ENCODE measurements around the gene DIP2C.
"Not testable (repeated sequence)": the region's sequence is repeated elsewhere in the genome, so short reads cannot be mapped to it uniquely, and the experiment has no call there.

The DIP2C gene

DNA sequence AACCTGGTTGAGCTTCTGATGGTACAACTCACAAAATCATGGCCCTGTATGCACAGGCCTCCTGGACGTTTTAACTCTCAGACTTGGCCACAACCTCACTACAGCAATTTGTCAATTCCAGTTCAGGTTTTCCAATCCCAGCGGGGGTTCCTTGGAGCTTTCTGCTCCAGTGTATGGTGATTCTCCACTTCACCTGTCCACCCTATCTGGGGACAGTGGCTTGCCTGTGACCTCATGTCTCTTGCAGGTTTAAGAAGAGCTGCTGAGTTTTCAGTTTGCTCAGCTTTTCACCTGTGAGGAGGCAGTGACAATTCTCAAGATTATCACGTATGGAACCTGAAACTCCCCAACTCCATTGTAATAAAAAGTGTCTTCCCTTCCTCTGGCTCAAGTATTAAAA, 254.1 kb downstream of the DIP2C start:
- no peak for DNase-seq

DNA sequence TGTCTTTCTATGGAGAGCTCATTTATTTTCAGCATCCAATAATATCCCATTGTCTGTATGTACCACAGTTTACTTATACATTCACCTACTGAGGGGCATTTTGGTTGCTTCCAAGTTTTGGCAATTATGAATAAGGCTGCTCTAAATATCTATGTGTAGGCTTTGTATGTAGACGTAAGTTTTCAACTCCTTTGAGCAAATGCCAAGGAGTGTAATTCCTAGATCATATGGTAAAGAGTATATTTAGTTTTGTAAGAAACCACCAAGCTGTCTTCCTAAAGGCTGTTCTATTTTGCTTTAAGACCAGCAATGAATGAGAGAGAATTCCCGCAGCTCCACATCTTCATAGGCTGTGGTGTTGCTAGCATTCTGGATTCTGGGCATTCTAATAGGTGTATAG, 259.8 kb downstream of the DIP2C start:
- DNase-seq, result no peak

DNA sequence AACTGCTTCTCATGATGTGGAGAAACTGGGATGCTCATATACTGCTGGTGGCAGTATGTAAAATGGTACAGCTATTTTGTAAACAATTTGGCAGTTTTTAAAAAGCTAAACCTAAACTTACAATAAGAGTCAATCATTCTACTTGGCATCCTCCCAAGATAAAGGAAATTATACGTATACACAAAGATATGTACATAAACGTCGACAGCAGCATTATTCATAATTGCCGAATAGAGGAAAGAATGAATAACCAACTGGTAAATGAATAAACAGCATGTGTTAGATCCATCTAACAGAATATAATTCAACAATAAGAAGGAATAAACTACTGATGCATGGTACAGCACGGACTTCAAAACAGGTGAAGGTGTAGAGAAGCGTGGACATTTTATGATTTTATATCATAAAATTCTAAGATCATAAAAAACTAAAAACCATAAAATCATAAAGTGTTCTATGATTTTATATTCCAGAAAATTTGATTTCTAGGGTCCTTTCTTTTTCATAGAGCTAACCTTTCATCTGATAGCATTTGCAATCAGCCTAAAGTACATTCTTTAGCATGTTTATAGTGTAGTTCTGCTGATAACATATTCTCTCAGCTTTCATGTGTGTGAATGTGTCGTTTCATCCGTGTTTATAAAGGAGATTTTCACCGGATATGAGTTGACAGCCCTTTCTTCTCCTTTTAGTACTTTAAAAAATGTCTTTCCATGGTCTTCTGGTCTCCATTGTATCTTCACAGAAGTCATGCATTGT, 261.5 kb downstream of the DIP2C start:
- DNase-seq, result no peak

DNA sequence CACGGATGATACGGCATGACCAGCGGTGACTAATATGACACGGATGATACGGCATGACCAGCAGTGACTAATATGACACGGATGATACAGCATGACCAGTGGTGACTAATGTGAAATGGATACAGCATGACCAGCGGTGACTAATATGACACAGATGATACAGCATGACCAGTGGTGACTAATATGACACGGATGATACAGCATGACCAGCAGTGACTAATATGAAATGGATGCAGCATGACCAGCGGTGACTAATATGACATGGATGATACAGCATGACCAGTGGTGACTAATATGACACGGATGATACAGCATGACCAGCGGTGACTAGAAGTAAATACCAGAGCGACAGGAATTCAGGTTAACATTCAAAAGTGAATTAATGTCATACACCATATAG, 264.1 kb downstream of the DIP2C start:
- peak; percentile 12 for DNase-seq

DNA sequence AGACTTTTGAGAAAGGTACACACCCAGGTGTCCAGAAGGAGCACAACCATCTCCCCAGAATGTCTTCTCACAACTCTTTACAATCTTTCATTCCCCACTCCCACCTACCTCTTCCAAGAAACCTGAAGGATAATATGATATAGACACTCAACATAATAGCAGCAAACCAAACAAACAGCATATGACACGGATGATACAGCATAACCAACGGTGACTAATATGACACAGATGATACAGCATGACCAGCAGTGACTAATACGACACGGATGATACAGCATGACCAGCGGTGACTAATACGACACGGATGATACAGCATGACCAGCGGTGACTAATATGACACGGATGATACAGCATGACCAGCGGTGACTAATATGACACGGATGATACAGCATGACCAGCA, 264.7 kb downstream of the DIP2C start:
- DNase-seq, result not testable (repeated sequence)

DNA sequence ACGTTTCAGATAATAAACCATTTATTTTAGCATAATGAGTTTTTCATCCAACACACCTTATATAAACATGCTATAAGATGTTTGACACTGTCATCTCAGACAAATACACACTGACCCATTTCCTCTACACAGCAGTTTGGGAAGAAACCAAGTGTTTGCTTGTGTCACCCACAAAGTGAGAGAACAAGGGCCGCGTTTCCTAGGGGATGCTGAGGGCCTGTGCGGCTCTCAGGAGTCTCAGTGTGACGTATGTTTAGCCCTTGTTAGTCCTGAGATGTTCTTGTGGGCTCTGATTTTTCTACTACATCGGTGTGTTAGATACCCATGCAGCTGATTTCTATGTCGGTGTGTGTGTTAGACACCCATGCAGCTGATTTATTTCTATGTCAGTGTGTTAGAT, 266.3 kb downstream of the DIP2C start:
- DNase-seq, result no peak

DNA sequence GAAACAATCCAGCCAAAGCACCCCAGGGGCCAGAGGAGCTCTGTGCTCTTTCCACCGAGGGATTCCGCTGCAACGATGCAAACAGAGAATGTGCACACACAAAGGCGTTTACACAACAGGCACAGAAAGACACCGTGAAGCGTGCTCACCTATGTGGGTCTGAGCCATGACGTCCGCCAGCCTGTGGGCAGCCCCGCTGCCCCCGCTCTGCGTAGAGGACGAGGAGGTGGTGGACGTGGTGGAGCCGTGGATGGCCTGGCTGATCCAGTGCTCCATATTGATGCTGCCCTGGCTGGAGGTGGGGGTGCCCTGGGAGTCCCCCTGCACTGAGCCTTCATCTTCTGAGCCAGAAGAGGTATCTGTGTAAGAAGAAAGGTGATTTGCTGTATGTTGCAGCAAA, 266.8 kb downstream of the DIP2C start:
- no peak for DNase-seq

DNA sequence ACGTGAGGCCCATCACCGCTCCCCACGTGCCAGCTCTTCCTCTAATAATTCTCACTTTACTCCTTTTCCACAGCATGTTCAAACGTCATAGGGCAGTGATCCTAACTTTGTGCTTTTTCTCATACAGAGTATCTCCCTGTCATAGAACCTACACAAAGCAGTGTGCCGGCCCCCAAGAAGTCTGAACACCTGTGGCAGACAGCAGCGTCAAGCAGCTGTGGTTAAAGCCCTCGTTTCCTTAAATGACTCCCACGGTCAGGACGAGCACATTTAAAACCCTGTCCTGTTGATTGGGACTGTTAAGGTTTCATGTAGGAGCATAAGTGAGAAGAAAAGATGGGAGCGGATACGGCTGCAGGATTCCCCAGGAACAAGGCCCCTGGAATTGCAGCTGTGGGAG, 267.2 kb downstream of the DIP2C start:
- no peak for DNase-seq

DNA sequence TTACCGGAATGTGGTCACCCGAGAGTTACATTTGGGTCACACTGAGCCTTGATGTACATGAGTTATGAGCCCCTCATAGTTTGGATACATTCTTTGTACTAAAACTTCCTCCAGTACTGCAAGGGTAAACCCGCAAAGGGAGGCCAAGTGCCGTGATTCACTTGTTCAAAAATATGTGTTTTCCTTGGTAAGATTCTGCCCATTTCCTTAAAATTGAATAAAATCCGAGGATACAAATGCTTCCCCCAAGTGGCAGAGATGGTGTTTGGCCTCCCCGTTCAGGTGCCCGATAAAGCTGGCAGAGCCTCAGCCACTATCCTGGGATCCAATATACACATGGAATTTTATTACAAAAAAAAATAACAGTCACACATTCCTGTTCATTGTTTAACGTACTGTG, 268.3 kb downstream of the DIP2C start:
- no peak for DNase-seq

DNA sequence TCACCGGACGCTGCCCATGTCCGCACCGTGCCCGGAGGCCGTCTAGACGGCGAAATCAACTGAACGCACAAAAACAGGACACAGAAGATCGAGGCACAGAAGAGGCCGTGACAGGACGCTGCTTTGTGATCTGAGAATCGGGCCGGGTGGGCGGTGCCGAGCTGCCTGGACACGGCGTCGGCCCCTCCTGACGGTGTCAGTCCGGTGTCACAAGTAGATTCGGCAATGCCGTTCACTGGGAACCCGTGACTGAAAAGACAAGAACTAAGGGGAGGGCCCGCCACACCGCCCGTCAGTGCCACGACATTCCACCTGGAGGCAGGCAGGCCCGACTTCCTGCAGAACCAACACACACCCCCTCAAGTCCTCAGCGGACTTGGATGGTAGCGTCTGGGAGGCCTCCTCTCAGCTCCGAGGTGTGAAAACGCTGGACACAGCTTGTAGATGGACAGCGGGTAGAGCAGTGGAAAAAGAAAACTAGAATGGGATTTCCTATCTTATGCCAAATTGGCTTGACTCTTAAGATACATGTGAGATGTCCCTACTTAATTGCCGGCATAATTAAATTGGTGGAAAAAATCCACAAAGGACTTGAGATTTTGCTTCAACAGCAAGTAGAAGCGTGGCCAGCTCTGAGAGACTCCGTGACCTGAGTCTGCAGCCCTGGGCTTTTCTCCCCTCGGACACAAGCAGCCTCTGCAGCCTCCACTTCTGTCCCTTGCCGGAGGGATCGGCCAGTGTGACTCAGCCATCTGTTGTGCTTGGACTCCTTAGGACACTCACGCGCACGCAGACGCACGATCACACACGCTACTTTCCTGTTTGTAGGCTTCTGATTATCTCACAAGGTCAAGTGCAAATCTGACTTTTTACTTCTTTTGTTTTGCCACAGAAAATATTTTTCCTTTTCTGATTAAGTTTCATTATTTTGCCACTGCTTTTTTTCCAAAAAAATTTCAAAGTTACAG, 269.0 kb downstream of the DIP2C start:
- no peak for DNase-seq

DNA sequence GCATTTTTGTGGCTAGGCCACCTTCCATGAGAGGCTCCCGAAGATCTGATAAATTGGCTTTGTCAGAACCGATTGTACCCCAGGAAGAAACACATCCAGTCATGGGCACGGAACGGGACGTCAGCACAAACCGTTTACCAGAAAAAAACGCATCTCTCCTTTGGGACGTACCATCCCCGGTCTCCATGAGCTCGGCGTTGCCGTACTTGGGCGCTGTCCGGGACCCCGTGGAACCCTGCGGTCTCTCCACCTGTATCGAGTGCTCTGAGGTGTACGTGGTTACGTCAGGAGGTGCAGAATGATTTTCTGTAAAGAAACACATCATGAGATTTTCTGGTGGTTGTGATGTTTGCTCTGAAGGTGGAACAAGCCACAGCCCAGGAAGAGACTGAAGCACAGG, 270.6 kb downstream of the DIP2C start:
- DNase-seq, result no peak

DNA sequence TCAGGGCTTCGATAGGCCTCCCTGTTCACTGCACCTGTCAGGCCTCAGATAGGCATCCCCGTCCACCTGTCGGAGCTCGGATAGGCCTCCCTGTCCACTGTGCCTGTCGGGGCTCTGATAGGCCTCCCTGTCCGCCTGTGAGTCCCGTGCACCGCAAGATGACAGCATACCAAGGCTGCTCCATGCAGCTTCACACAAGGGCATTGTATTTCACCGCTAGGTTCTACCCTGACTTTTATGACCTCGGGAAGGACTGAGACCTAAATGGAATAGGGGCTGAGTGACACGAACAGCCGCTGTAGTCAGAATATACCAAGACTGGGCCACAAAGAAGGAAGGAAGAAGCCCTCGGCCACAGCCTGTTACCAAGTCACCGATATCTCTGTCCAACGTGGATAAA, 271.2 kb downstream of the DIP2C start:
- no peak for DNase-seq

DNA sequence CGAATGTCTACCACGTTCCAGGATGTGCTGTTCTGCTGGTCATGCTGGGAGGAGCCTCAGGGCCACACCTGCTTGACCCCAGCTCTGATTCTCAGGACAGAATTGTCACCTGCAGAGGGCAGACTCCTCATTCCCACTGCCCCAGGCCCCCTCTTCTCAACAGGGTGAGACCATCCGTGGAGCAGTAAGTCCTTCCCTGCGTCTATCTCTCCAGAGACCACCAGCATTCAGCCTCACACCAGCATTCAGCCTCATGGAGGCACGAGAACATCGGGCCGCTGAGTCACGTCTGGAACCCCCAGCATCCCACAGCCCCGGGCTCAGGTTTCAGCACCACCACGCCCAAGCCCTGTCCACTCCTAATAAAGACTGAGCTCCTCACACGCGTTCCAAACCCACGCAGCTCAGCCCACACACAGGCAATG, 273.4 kb downstream of the DIP2C start:
- DNase-seq, result no peak

DNA sequence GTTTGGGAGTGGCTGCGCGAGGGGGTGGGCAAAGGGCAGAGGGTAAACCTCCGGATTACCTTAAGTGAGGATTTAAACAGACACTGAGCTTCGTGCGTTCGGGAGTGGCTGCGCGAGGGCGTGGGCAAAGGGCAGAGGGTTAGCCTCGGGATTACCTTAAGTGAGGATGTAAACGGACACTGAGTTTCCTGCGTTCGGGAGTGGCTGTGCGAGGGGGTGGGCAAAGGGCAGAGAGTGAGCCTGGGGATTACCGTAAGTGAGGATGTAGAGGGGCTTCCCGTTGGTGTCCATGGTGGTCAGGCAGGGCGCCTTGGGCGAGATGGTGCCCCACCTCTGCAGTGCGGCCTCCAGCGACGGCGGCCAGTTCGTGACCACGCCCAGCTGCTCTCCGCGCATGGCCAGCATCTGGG, 275.8 kb downstream of the DIP2C start:
- no peak for DNase-seq

DNA sequence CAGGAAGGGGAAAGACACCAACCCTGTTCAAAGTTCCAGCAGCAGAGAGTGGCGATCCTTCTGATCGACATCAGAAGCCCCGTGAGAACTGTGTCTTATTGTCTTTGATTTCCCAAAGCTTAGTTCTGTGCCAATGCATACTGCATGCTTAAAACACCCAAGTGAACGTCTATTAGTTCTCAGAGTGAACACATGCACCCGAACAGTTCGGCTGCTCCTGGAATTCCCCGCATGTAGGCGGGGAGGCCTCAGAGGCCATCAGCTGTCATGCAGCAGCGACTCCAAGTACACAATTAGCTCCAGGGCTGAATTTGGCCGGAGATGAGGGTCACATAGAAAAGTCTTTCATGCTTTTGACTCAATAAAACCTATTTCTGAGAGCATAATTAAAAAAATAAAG, 277.4 kb downstream of the DIP2C start:
- DNase-seq, result no peak

DNA sequence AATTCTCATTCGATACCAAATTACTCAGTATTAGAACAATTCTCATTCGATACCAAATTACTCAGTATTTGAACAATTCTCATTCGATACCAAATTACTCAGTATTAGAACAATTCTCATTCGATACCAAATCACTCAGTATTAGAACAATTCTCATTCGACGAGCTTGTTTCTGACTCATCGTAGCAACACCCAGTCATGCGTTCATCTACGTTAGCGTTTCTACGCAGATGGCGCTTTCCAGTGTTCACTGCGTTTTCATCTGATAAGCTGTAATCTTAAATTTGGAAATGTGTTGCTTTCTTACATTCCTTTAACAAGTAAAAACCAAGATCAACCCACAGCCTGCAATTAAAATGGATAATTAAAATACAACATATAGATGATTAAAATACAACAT, 277.9 kb downstream of the DIP2C start:
- DNase-seq, result no peak

DNA sequence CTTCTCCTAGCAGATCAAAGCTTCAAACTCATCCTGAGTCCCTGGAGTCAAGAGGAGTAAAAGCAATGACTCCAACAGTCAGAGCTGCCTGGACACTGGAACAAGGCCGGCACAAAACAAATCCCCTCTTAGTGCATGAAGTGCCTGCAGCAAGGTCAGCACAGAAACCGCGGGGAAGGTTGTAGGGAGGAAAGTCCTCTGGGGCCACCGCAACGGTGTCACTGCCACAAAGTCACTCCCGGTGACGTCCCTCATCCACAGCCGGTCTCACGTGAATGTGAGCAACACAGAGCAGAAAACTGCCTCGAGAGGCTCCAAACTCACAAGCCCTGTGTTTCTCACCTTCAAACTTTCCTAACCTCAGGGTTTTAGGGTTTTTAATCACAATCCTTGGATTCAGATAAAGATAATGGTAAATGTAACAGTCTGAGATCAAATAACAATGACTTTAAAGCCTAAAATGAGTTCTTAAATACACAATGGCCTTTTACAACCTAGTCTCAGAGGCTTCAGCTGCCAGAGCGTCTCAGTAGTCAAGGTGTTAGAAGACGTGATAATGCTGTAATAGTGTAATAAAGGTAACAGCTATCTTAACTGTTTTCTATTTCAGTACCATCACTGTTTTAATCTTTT, 279.9 kb downstream of the DIP2C start:
- DNase-seq, result no peak

DNA sequence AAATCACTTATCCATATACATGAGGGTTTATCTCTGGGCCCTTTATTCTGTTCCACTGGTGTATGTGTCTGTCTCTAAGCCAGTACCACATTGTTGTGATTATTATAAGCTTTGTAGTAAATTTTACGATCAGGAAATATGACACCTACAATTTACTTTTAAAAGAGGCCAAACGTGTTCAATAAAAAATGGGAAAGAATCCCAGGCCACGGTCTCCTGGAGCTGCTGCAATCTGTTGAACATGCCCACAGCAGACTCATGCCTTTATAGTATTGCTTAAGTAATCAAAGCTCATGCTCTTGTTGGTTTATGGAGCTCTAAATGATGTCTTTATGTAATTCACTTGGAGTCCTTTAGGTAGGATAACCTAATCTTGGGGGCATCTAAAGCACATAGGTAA, 281.2 kb downstream of the DIP2C start:
- DNase-seq, result no peak

DNA sequence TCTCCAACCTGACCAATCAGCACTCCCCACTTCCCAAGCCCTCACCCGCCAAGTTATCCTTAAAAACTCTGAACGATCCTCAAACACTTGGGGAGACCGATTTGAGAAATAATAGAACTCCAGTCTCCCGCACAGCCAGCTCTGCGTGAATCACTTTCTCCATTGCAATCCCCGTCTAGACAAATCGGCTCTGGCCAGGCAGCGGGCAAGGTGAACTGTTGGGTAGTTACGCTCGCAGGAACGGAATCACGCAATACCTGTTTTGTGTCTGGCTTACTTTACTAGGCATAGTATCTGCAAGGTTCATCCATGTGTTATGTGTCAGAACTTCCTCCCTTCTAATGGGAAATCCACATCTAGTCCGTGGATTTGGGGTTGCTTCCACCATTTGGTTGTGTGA, 282.5 kb downstream of the DIP2C start:
- DNase-seq, result no peak

DNA sequence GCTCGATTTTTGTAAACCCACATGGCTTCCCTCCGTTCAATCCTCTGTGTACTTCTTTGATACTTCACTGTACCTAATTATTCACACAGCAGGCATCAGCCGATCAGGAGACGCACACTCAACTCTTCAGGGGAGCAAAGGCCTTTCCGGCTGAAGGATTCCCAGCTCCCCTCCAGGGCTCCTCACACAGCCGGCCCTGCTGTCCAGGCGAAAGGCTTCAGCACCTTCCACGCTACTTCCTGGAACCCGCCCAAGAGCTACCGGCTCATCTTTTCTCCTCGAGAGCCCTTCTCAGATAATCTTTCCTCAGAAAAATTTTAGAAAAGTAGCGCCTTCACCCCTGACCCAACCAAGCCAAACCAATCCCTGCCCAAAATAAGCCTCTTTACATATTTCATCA, 283.8 kb downstream of the DIP2C start:
- DNase-seq, result no peak

DNA sequence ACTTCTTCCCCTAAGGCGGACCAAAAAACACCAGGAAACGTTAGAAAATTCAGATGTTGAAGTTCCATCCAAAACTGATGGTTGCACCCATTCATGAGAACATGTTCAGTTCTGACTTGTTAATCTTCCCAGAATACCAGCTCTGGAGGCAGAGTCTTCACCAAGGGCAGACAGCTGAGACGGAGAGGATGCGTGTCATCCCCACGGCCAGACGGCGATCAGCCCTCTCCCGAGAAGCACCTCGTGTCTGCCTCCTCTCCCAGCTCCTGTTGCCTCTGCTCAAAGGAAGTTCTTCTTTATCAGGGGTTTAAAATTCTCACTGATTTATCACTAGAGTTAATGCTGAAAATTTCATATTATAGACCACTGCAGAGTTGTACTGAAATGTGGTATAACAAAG, 284.5 kb downstream of the DIP2C start:
- no peak for DNase-seq

DNA sequence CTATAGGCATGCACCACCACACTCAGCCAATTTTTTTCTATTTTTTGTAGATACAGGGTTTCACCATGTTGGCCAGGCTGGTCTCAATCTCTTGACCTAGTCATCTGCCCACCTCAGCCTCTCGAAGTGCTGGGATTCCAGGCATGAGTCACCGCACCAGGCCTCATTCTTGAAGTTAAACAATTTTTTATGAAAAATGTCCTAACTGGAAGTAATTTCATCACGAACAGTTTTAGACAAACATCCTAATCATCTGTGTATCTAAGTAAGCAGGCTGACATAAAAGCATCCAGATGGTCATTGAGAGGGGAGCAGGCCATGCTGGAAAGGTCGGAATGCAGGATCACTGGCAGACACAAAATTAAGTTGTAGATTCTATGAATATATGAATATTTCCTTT, 285.1 kb downstream of the DIP2C start:
- DNase-seq, result no peak

DNA sequence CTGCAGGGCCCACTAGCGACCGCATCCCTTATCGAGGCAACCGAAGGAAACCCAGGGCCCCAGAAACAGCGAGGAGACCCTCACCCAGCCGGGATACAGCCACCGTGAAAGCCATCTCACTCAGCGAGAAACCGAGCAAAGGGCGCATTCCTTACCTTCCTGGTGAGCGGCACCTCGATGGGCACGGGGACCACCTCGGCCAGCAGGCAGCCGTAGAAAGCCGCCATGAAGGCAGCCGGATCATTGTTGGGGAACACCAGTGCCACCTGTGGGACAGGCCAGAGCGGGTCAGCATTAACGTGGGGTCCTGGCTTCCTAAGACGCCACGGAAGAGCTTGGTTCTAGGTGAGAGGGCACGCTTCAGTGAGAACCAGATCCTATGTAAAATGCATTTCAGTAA, 290.5 kb downstream of the DIP2C start:
- no peak for DNase-seq
